ENCODE data around the gene F12.
"Not testable (repeated sequence)": the region's sequence is repeated elsewhere in the genome, so short reads cannot be mapped to it uniquely, and the experiment has no call there.

F12 gene

GRCh38 chr5:177388521-177389052, 20.8 kb downstream of the F12 start:
- no peak for DNase-seq (ENCODE audit: low read depth, low spot score)

- no peak for DNase-seq (ENCODE audit: low read depth, low spot score)
Measured at GRCh38 chr5:177387405-177387804, 22.0 kb downstream of the F12 start.

DNA sequence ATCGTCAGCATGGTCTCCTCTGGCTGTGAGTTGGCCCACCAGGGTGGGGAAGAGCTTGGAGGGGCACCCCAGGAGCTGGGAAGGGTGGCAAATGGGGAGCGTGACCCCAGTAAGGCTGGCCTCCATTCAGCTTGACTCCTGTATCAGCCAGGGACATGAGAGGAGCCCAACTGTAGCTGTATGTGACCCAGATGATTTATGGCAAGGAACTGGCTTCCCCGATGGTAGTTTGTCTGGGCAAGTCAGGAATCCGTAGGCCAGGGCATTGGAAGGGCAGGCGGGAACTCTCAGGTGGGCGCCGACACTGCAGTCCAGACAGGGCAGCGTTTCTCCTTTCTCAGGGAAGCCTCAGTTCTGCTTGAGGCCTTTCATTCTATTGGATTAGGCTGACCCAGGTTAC, 22.8 kb downstream of the F12 start:
- DNase-seq (ENCODE audit: low read depth, low spot score): no peak

DNA sequence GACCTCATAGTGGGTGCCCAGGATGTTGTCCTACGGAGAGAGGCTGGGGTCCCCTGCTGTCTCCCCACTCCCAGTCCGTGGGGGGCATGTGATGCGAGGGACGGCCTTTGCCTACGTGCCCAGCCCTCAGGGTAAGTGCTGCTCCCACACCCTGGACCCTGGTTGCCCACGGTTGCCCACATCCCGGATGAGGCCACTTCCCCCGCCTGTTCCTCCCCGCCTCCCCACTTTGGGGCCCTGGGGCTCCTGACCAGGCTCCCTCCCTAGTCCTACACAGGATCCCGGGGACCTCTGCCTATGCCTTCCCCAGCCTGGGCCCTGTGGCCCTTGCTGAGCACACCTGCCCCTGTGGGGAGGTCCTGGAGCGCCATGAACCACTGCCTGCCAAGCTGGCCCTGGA, 23.6 kb downstream of the F12 start:
- DNase-seq (ENCODE audit: low read depth, low spot score): no peak

- no peak for DNase-seq (ENCODE audit: low read depth, low spot score)
Measured at GRCh38 chr5:177384134-177384533, 25.2 kb downstream of the F12 start, which contains the start of gene SLC34A1. SLC34A1 (plus strand) TSS chr5:177384434; CDS start chr5:177385742, 1,308 bp downstream.

DNA sequence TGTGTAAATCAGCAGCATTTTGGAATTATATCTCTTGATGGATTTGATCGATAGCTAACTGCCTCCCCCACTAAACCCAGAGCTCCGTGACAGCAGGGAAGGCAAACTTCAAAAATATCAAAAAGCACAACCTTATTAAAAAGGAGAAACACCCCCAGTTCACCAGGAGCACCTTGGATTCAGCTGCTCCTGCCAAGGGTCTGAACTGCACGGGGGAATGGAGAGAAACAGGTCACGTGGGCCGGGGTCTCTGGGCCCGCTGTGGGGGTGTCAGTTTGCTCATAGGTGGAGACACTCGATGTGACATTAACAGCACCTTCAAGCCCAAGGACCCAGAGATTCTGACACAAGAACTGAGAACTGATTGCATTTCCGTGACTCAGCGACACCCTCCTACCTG, 26.2 kb downstream of the F12 start:
- DNase-seq (ENCODE audit: low read depth, low spot score): no peak

- DNase-seq (ENCODE audit: low read depth, low spot score): no peak
Measured at GRCh38 chr5:177382423-177383029, 26.8 kb downstream of the F12 start.

GRCh38 chr5:177380805-177381126, 28.6 kb downstream of the F12 start:
- no peak for DNase-seq (ENCODE audit: low read depth, low spot score)

GRCh38 chr5:177378884-177379883, 30.2 kb downstream of the F12 start:
- DNase-seq (ENCODE audit: low read depth, low spot score): no peak

DNA sequence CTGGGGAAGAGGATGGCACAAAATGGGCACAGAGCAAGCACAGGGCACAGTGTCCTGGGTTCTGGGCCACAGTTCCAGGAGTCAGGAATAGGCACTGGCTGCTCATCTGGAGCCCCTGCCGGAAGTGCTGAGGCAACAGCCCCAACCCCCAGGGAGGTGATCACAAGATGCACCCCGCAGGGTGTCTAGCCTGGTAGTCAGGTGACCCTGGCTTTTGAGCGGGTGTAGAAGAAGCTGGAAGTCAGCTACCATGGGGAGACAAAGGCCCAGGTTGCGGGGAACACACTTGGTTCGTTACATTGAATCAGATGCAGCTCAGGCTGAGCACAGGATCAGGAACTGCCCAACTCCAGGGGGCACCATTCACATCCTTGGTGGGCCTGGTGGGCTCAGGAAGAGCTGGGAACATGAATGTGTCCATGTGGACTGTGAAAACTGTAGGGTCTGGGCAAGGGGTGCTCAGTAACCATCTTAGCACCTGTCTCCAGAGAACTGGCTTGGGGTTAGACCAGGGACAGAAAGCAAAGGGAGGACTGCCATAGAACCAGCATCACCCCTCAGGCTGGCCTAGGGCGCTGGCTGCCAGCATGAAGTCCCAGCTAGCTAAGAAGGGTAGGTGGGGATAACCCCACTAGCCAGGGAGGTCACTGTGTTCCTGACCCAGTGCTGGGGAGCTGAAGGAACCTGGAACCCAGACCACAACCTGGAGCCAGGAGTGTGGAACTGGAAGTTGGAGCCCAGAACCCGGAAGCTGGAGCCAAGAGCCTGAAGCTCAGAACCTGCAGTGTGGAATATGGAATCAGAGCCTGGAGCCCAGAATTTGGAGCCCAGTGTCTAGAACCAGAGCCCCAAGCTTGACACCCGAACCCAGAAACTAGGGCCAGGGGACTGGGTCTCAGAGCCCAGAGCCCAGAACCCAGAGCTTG, 31.2 kb downstream of the F12 start:
- no peak for DNase-seq (ENCODE audit: low read depth, low spot score)

DNA sequence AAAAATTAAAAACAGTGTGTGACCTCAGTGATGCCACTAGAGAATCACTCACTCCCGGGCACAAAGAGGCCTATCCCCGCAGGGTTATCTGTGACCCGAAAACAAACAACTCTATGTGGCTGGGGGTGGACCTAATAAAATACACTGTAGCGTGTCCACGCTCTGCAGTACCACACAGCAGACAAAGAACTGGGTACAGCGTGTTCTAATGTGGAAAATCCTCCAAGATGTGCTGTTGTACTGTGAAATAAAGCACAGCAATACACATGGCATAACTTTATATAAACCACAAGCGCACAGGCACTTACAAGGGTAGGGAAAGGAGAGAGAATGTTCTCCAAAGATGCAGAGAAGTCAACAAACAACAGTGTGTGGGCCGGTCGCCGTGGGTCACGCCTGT, 33.3 kb downstream of the F12 start:
- DNase-seq (ENCODE audit: low read depth, low spot score): no peak

- DNase-seq (ENCODE audit: low read depth, low spot score): not testable (repeated sequence)
Measured at GRCh38 chr5:177375516-177375915, 33.8 kb downstream of the F12 start.

- no peak for DNase-seq (ENCODE audit: low read depth, low spot score)
Measured at GRCh38 chr5:177374211-177374610, 35.2 kb downstream of the F12 start.

- no peak for DNase-seq (ENCODE audit: low read depth, low spot score)
Measured at GRCh38 chr5:177373806-177374205, 35.6 kb downstream of the F12 start.

DNA sequence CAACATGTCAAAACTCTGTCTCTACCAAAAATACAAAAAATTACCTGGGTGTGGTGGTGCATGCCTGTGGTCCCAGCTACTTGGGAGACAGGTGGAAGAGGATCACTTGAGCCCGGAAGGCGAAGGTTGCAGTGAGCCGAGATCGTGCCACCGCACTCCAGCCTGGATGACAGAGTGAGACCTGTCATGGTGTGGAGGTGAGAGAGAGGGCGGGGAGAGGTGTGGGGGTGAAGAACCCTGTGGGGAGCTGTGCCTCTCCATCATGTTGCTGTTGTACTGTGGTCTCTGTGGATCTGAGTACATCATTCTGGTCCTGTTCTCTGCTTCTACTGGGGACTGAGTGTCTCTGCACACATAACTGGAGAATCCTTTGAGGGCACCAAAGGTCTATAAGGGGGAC, 36.5 kb downstream of the F12 start:
- no peak for DNase-seq (ENCODE audit: low read depth, low spot score)

GRCh38 chr5:177372034-177372896, 37.1 kb downstream of the F12 start:
- DNase-seq (ENCODE audit: low read depth, low spot score): no peak

DNA sequence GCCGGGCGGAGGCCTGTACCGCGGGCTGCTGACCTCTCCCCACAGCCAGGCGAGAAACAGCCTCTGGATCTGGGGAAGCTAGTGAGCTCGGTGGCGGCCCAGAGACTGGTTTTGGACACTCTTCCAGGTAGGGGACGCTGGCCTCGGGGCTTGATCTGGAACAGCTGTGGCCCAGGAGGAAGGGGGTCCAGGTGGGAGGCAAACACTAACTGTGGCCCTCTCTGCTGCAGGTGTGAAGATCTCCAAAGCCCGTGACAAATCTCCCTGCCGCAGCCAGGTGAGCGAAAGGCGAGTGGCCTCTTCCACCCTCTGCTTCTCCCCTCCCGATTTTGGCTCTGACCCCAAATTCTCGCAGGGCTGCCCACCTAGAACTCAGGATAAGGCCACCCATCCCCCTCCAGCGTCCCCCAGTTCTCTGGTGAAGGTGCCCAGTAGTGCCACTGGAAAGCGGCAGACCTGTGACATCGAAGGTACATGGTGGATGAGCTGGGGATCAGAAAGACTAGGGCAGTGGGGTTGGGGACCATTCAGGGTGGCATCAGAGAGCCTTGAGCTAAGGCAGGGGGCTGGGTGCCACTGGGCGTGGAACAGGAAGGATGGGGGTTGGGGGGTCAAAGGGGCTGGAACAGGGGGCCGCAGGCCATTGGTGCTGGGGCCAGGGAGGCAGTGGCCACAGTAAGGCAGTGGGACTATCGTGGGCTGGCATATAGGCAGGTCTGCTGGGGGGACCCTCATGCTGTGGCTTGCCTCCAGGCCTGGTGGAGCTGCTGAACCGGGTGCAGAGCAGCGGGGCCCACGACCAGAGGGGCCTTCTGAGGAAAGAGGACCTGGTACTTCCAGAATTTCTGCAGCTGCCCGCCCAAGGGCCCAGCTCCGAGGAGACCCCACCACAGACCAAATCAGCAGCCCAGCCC, 38.0 kb downstream of the F12 start:
- no peak for DNase-seq (ENCODE audit: low read depth, low spot score)

DNA sequence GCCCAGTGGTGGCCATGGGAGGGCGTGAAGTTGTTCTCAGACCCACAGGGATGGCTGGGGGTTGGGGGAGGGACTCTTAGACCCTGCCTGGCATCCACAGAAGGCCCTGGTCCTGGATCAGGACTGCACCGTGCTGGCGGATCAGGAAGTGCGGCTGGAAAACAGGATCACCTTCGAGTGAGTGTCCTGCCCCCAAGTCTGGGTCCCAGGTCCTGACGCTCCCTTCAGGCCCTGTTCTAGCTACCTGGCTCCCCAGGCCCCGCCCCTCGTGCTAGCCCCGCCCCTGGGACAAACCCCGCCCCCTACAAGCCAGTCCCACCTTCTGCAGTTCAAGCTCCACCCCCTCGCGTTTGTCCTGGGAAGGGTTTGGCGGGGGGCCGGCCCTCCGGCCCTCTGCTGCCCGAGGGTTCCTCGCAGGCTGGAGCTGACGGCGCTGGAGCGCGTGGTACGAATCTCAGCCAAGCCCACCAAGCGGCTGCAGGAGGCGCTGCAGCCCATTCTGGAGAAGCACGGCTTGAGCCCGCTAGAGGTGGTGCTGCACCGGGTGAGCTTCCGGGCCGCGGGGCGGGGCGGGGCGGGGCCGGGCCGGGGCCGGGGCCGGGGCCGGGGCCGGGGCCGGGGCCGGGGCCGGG, 38.8 kb downstream of the F12 start:
- peak; percentile 93 for DNase-seq (ENCODE audit: low read depth, low spot score)
